ENCODE data around the gene TMEM170A.

Gene TMEM170A

GRCh38 chr16:75406943-75407342, 57.5 kb downstream of the TMEM170A start:
- no peak for DNase-seq (ENCODE audit: low read depth in 4 of 4, low spot score in 1 of 4)

- no peak for DNase-seq (ENCODE audit: low read depth in 4 of 4, low spot score in 1 of 4)
Measured at GRCh38 chr16:75402821-75403475, 61.5 kb downstream of the TMEM170A start.

GRCh38 chr16:75402159-75402820, 62.2 kb downstream of the TMEM170A start:
- DNase-seq (ENCODE audit: low read depth in 4 of 4, low spot score in 1 of 4) = no peak

- no peak for DNase-seq (ENCODE audit: low read depth in 4 of 4, low spot score in 1 of 4)
Measured at GRCh38 chr16:75401691-75402090, 62.8 kb downstream of the TMEM170A start.

DNA sequence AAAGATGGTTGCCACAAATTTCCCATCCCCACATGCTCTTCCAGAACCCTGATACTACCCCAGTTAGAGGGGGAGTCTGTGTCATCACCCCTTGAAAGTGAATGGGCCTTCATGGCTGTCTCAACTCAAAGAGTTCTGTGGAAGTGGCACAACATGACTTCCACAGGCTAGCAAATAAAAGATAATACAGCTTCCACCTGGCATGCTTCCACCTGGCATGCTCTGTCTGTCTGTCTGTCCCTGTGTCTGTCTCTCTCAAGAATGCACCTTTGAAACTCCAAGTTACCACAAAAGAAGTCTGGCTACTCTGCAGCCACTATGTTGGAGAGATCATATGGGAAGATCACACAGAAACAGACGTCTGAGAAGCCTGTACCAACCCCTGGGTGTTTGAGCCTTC, 66.2 kb downstream of the TMEM170A start:
- DNase-seq (ENCODE audit: low read depth in 4 of 4, low spot score in 1 of 4) = no peak

- DNase-seq (ENCODE audit: low read depth in 4 of 4, low spot score in 1 of 4) = no peak
Measured at GRCh38 chr16:75394941-75395340, 69.5 kb downstream of the TMEM170A start.

All from stimulated activated CD4-positive, alpha-beta T cell treated with anti-CD3 and anti-CD28 coated beads, Interleukin-1b, Interleukin-23, amount 100 ng/mL, for 24 hours (primary cell).